Measurements from ENCODE around the gene RBPJL.

The RBPJL gene

DNA sequence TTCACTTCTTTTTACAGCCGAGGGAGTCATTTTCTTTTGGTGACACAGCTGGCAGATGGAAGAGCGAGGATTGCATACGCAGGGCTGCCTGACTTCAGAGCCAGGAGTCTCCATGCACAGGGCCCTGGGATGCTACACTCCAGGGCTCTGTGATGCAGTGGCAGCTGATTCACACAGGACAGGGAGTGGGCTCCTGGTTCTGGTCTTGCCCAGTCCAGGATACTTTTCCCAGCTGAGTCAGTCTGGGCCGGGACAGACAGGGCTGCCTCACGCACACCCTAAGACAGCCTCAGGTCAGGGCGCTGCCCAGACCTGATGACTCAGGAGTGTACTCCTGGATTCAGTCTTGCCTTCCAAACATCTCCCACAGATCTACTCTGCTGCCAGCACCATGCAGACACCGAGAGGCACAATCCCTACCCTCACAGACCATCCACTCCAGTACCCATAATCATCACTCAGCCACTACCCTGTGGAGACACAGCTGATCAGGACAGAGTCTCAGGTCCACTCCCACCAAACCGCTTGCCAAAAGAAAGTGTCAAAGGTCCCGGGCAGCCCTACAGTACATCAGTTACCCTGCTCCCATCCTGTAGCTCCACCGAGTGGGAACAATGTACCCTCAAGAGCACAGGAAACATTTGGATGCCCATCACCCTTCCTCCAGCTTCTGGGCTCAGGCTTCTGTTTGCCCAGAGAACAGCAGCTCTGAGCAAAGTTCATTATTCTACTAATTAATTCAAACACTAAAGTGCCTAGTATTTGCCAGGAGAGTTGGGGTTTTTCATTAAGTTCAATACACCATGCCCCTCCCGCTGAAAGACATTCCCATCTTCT is 30.1 kb downstream of the RBPJL start:
- DNase-seq (ENCODE audit: low read depth): peak; percentile 73
- H3K4me3 ChIP-seq (ENCODE audit: low read depth, low read length): no peak overlapping the region
- TF ChIP-seq, protein P1, sequence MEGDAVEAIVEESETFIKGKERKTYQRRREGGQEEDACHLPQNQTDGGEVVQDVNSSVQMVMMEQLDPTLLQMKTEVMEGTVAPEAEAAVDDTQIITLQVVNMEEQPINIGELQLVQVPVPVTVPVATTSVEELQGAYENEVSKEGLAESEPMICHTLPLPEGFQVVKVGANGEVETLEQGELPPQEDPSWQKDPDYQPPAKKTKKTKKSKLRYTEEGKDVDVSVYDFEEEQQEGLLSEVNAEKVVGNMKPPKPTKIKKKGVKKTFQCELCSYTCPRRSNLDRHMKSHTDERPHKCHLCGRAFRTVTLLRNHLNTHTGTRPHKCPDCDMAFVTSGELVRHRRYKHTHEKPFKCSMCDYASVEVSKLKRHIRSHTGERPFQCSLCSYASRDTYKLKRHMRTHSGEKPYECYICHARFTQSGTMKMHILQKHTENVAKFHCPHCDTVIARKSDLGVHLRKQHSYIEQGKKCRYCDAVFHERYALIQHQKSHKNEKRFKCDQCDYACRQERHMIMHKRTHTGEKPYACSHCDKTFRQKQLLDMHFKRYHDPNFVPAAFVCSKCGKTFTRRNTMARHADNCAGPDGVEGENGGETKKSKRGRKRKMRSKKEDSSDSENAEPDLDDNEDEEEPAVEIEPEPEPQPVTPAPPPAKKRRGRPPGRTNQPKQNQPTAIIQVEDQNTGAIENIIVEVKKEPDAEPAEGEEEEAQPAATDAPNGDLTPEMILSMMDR (conservative IDR thresholded peaks at IDR 0.05; ENCODE audit: low read depth, low read length): no peak

- peak; percentile 93 for DNase-seq (ENCODE audit: low read depth)
- TF ChIP-seq, protein P1 (conservative IDR thresholded peaks at IDR 0.05; ENCODE audit: low read depth, low read length): no peak
- no peak overlapping the region for H3K4me3 ChIP-seq (ENCODE audit: low read depth, low read length)
Observed at GRCh38 chr20:45337367-45338120, 30.9 kb downstream of the RBPJL start.

- TF ChIP-seq, protein P1 (conservative IDR thresholded peaks at IDR 0.05; ENCODE audit: low read depth, low read length): no peak
- H3K4me3 ChIP-seq (ENCODE audit: low read depth, low read length): no peak overlapping the region
- DNase-seq (ENCODE audit: low read depth): peak; percentile 46
Observed at GRCh38 chr20:45338121-45339030, 31.7 kb downstream of the RBPJL start.

GRCh38 chr20:45339084-45339483 is 32.4 kb downstream of the RBPJL start:
- no peak overlapping the region for H3K4me3 ChIP-seq (ENCODE audit: low read depth, low read length)
- TF ChIP-seq, protein P1 (conservative IDR thresholded peaks at IDR 0.05; ENCODE audit: low read depth, low read length): no peak
- no peak for DNase-seq (ENCODE audit: low read depth)

- TF ChIP-seq, protein P1 (conservative IDR thresholded peaks at IDR 0.05; ENCODE audit: low read depth, low read length): no peak
- H3K4me3 ChIP-seq (ENCODE audit: low read depth, low read length): no peak overlapping the region
- DNase-seq (ENCODE audit: low read depth): no peak
Observed at GRCh38 chr20:45339799-45340198, 33.2 kb downstream of the RBPJL start.

DNA sequence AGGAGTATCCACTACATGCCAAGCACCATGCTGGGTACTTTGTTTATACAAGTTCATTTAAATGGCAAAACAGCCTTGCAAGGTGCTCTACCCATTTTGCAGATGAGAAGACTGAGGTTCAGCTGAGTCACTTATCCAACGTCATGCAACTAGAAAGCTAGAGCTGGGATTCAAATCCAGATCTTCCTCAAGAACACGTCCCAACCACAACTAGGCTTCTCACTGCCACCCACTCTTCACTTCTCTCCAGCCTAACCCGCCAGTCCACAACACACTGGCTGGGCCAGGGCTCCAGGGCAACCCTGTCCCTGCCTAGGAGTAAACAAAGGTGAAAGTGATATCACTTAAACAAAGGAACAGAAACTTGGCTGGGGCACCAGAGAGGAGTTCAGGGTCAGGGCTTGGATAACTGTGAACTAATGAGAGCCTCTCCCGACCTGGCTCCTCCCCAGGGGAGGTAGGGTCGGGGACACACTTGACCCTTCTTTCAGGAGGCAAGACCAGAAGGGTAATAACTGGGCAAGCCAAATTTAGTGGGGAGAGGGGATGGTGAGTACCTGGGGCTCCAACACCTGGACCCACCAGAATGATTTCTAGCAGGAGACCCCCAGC is 33.7 kb downstream of the RBPJL start:
- no peak overlapping the region for H3K4me3 ChIP-seq (ENCODE audit: low read depth, low read length)
- DNase-seq (ENCODE audit: low read depth): no peak
- TF ChIP-seq, protein P1 (conservative IDR thresholded peaks at IDR 0.05; ENCODE audit: low read depth, low read length): no peak
